ENCODE results near the gene ANKRD29.

Gene ANKRD29

DNA sequence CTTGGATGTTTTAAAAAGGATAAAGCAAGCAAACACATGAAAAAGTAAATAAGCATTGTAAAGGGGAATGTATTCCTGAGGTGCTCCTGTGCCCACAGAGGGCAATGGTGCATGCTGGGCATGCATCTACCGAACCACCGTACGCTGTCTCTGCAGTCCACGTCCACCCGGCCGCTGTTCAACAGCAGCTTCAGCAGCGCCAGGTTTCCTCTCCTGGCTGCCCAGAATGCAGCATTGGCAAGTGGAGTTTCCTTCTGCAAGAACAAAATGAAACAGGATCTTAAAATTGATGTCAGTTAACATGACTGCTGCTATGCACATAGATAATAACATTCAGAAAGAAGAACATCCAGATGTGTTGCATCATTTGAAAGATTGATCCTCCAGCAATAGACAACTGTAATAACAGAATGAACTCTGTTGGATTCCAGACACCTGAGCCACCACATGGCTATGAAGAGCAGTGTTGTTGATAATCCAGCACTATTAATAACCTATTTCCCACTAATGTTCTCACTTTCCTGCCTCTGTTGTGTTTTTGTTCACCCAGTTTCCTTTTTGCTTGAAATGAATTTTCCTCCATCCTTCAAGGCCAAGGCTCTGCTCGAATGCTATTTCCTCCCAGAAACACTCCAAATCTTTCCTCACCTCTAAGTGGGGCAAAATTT lies 13.6 kb downstream of the ANKRD29 start:
- Histone ChIP-seq H3K4me3 (ENCODE audit: low read length, poor library complexity, severe bottlenecking) (no peak overlapping the region), H3K9me3 (ENCODE audit: insufficient read depth, low read depth, low read length) (no peaks in the 10 kb centered on the region), H2AFZ (ENCODE audit: low read length) (no peak overlapping the region), H3K4me1 (ENCODE audit: insufficient read depth, low read length, poor library complexity, severe bottlenecking) (no peaks in the 10 kb centered on the region), H3F3A (ENCODE audit: low read depth) (no peaks in the 10 kb centered on the region), H3K27me3 (ENCODE audit: insufficient read depth, low read length, poor library complexity, severe bottlenecking) (no peaks in the 10 kb centered on the region), H3K4me2 (ENCODE audit: low read depth, low read length, poor library complexity, severe bottlenecking) (no peak overlapping the region), H4K20me1 (ENCODE audit: insufficient read depth, low read length, poor library complexity, severe bottlenecking) (no peaks in the 10 kb centered on the region), H3K36me3 (ENCODE audit: insufficient read depth, low read length) (no peaks in the 10 kb centered on the region), H3K79me2 (ENCODE audit: insufficient read depth, low read length) (no peaks in the 10 kb centered on the region), H3K9me2 (replicated peaks; ENCODE audit: low read depth, low read length) (no peaks in the 10 kb centered on the region), H3K9ac (ENCODE audit: low read depth, low read length, poor library complexity, severe bottlenecking) (no peak overlapping the region)
- TF ChIP-seq, protein P1, sequence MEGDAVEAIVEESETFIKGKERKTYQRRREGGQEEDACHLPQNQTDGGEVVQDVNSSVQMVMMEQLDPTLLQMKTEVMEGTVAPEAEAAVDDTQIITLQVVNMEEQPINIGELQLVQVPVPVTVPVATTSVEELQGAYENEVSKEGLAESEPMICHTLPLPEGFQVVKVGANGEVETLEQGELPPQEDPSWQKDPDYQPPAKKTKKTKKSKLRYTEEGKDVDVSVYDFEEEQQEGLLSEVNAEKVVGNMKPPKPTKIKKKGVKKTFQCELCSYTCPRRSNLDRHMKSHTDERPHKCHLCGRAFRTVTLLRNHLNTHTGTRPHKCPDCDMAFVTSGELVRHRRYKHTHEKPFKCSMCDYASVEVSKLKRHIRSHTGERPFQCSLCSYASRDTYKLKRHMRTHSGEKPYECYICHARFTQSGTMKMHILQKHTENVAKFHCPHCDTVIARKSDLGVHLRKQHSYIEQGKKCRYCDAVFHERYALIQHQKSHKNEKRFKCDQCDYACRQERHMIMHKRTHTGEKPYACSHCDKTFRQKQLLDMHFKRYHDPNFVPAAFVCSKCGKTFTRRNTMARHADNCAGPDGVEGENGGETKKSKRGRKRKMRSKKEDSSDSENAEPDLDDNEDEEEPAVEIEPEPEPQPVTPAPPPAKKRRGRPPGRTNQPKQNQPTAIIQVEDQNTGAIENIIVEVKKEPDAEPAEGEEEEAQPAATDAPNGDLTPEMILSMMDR (conservative IDR thresholded peaks at IDR 0.05; ENCODE audit: low read length) = no peak
- no peak for TF ChIP-seq EZH2phosphoT487 (IDR thresholded peaks at IDR 0.05; ENCODE audit: borderline replicate concordance)

DNA sequence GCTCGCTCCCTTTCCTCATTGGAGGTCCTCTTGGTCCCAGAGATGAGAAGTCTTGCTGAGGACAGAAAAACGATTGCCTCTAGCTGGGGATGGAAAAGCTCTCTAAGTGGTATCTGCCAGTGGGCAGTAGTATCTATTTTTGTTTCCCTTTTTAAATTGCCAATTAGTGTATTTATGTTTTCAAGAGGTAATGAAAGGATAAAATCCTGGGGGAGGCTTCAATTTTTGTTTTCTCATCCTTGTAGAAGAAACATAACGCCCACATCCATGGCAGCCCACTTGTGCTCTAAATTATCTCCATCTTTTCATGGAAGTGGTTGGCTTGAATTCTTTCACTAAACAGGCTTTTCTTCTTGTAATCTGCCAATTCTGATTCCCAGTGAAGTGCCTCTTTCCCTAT lies 14.3 kb downstream of the ANKRD29 start:
- Histone ChIP-seq H4K20me1 (ENCODE audit: insufficient read depth, low read length, poor library complexity, severe bottlenecking) (no peaks in the 10 kb centered on the region), H3K4me3 (ENCODE audit: low read length, poor library complexity, severe bottlenecking) (no peak overlapping the region), H3K4me1 (ENCODE audit: insufficient read depth, low read length, poor library complexity, severe bottlenecking) (no peaks in the 10 kb centered on the region), H3K27me3 (ENCODE audit: insufficient read depth, low read length, poor library complexity, severe bottlenecking) (no peaks in the 10 kb centered on the region), H3K9me2 (replicated peaks; ENCODE audit: low read depth, low read length) (no peaks in the 10 kb centered on the region), H3K9me3 (ENCODE audit: insufficient read depth, low read depth, low read length) (no peaks in the 10 kb centered on the region), H3K4me2 (ENCODE audit: low read depth, low read length, poor library complexity, severe bottlenecking) (no peak overlapping the region), H3K9ac (ENCODE audit: low read depth, low read length, poor library complexity, severe bottlenecking) (no peak overlapping the region), H3K79me2 (ENCODE audit: insufficient read depth, low read length) (no peaks in the 10 kb centered on the region), H3F3A (ENCODE audit: low read depth) (no peaks in the 10 kb centered on the region), H2AFZ (ENCODE audit: low read length) (no peak overlapping the region), H3K36me3 (ENCODE audit: insufficient read depth, low read length) (no peaks in the 10 kb centered on the region)
- TF ChIP-seq, protein P1 (conservative IDR thresholded peaks at IDR 0.05; ENCODE audit: low read length) = no peak
- TF ChIP-seq EZH2phosphoT487 (IDR thresholded peaks at IDR 0.05; ENCODE audit: borderline replicate concordance) = no peak

DNA sequence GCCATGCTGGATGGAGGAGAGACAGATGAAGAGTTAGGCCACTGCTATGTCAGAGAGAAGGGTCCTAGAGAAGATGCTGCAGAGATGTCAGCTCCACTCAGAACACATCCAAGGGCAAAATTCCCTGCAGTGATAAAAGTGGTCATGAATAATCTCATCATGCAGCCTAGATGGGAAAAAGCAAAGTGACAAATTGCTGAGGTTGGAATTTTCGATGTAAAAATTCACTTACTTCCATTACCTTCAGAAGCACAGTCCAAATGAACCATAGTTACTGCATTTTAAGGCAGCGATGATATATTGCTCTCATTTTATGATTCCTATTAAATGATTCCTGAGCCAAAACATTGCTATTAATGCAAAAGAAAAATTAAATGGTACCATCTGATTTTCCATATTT lies 16.4 kb downstream of the ANKRD29 start:
- no peaks in the 10 kb centered on the region for H4K20me1 ChIP-seq (ENCODE audit: insufficient read depth, low read length, poor library complexity, severe bottlenecking)
- no peak overlapping the region for H3K9ac ChIP-seq (ENCODE audit: low read depth, low read length, poor library complexity, severe bottlenecking)
- no peaks in the 10 kb centered on the region; the same call in 1 of the 2 replicates for H3K9me3 ChIP-seq (ENCODE audit: insufficient read depth, low read depth, low read length)
- H2AFZ ChIP-seq (ENCODE audit: low read length) = no peak overlapping the region
- H3K79me2 ChIP-seq (ENCODE audit: insufficient read depth, low read length) = no peaks in the 10 kb centered on the region
- H3F3A ChIP-seq (ENCODE audit: low read depth) = no peaks in the 10 kb centered on the region
- TF ChIP-seq, protein P1 (conservative IDR thresholded peaks at IDR 0.05; ENCODE audit: low read length) = no peak
- no peak overlapping the region for H3K4me3 ChIP-seq (ENCODE audit: low read length, poor library complexity, severe bottlenecking)
- H3K27me3 ChIP-seq (ENCODE audit: insufficient read depth, low read length, poor library complexity, severe bottlenecking) = no peaks in the 10 kb centered on the region
- no peak overlapping the region for H3K4me2 ChIP-seq (ENCODE audit: low read depth, low read length, poor library complexity, severe bottlenecking)
- no peaks in the 10 kb centered on the region for H3K4me1 ChIP-seq (ENCODE audit: insufficient read depth, low read length, poor library complexity, severe bottlenecking)
- no peaks in the 10 kb centered on the region for H3K9me2 ChIP-seq (replicated peaks; ENCODE audit: low read depth, low read length)
- H3K36me3 ChIP-seq (ENCODE audit: insufficient read depth, low read length) = no peaks in the 10 kb centered on the region

Measured in Loucy (cell line).